Stomach smooth muscle (tissue), 2 donors: Measurements from ENCODE around the gene ULBP2.
"Not testable (repeated sequence)": the region's sequence is repeated elsewhere in the genome, so short reads cannot be mapped to it uniquely, and the experiment has no call there.

Experiments used
- H3K27ac ChIP-seq: one replicate; pipeline ENCODE4 v1.7.0; 2013; ENCODE audit warnings: mild to moderate bottlenecking, low read length, inconsistent platforms
- H3K27me3 ChIP-seq, 2 donors: one replicate each; pipeline ENCODE4 v1.7.0; 2013; ENCODE audit warnings: low read length in 2 of 2; ENCODE audit not compliant: insufficient read depth in 2 of 2, control insufficient read depth in 1 of 2
- H3K36me3 ChIP-seq, 2 donors: one replicate each; pipeline ENCODE4 v1.7.0; 2013; ENCODE audit warnings: low read length in 2 of 2; ENCODE audit not compliant: control insufficient read depth in 2 of 2, insufficient read depth in 2 of 2
- H3K4me1 ChIP-seq: one replicate; pipeline ENCODE4 v1.7.0; 2013; ENCODE audit warnings: low read length; ENCODE audit not compliant: control insufficient read depth, insufficient read depth
- H3K4me3 ChIP-seq, 2 donors: one replicate each; pipeline ENCODE4 v1.7.0; 2013; ENCODE audit warnings: low read length in 2 of 2
- H3K9ac ChIP-seq, 2 donors: one replicate each; pipeline ENCODE4 v1.7.0; 2013; ENCODE audit warnings: low read length in 2 of 2, mild to moderate bottlenecking in 1 of 2
- H3K9me3 ChIP-seq, 2 donors: one replicate each; pipeline ENCODE4 v1.7.0; 2013; ENCODE audit warnings: low read length in 2 of 2; ENCODE audit not compliant: control insufficient read depth in 2 of 2
- donor health status: healthy.
- donor health status: Pancreatic carcinoma.

ULBP2 gene

GRCh38 chr6:149951626-149952025, 9.8 kb downstream of the ULBP2 start:
- H3K9me3 ChIP-seq = no peaks in the 10 kb centered on the region
- H3K36me3 ChIP-seq = no peaks in the 10 kb centered on the region
- H3K4me1 ChIP-seq = peaks cover 2% of the 10 kb centered on the region
- H3K27me3 ChIP-seq = peaks cover 35 to 45% of the 10 kb centered on the region in 2 donors
- H3K9ac ChIP-seq = no peak overlapping the region
- H3K4me3 ChIP-seq = no peak overlapping the region
- H3K27ac ChIP-seq = no peak overlapping the region

GRCh38 chr6:149953390-149953789, 11.6 kb downstream of the ULBP2 start:
- not testable (repeated sequence) for H3K36me3 ChIP-seq, H3K4me3 ChIP-seq, H3K9ac ChIP-seq, H3K27ac ChIP-seq, H3K4me1 ChIP-seq, H3K9me3 ChIP-seq
- peaks cover 38 to 47% of the 10 kb centered on the region in 2 donors for H3K27me3 ChIP-seq

GRCh38 chr6:149953934-149954327, 12.1 kb downstream of the ULBP2 start:
- not testable (repeated sequence) for H3K27ac ChIP-seq, H3K9me3 ChIP-seq, H3K4me1 ChIP-seq, H3K9ac ChIP-seq, H3K36me3 ChIP-seq, H3K4me3 ChIP-seq
- peaks cover 38 to 47% of the 10 kb centered on the region in 2 donors for H3K27me3 ChIP-seq

- H3K27me3 ChIP-seq = peaks cover 38 to 52% of the 10 kb centered on the region in 2 donors
- not testable (repeated sequence) for H3K9me3 ChIP-seq, H3K36me3 ChIP-seq, H3K27ac ChIP-seq, H3K4me3 ChIP-seq, H3K4me1 ChIP-seq, H3K9ac ChIP-seq
These were observed 12.6 kb downstream of the ULBP2 start for GRCh38 chr6:149954328-149954983.

GRCh38 chr6:149954984-149955653, 13.3 kb downstream of the ULBP2 start:
- H3K36me3 ChIP-seq, H3K27ac ChIP-seq, H3K4me1 ChIP-seq, H3K9ac ChIP-seq, H3K9me3 ChIP-seq, H3K4me3 ChIP-seq: not testable (repeated sequence)
- H3K27me3 ChIP-seq = peaks cover 38 to 52% of the 10 kb centered on the region in 2 donors

- H3K27me3 ChIP-seq = peaks cover 36 to 51% of the 10 kb centered on the region in 2 donors
- not testable (repeated sequence) for H3K9ac ChIP-seq, H3K27ac ChIP-seq, H3K4me3 ChIP-seq, H3K9me3 ChIP-seq, H3K4me1 ChIP-seq, H3K36me3 ChIP-seq
These were observed 14.0 kb downstream of the ULBP2 start for GRCh38 chr6:149955654-149956317.

- not testable (repeated sequence) for H3K36me3 ChIP-seq, H3K9me3 ChIP-seq, H3K9ac ChIP-seq, H3K27ac ChIP-seq, H3K4me3 ChIP-seq, H3K4me1 ChIP-seq
- H3K27me3 ChIP-seq = peaks cover 35 to 36% of the 10 kb centered on the region in 2 donors
These were observed 16.3 kb downstream of the ULBP2 start for GRCh38 chr6:149958124-149958523.

- H3K27me3 ChIP-seq = peaks cover 43 to 50% of the 10 kb centered on the region in 2 donors
- H3K4me1 ChIP-seq = peaks cover 12% of the 10 kb centered on the region
- not testable (repeated sequence) for H3K9ac ChIP-seq
These were observed 18.0 kb downstream of the ULBP2 start for GRCh38 chr6:149959806-149960205.

GRCh38 chr6:149960488-149960887, 18.7 kb downstream of the ULBP2 start:
- H3K27ac ChIP-seq = no peak overlapping the region
- H3K9me3 ChIP-seq = no peaks in the 10 kb centered on the region
- no peaks in the 10 kb centered on the region for H3K36me3 ChIP-seq
- peaks cover 18% of the 10 kb centered on the region for H3K4me1 ChIP-seq
- peaks cover 49 to 52% of the 10 kb centered on the region in 2 donors for H3K27me3 ChIP-seq
- no peak overlapping the region for H3K4me3 ChIP-seq
- H3K9ac ChIP-seq = no peak overlapping the region

More at GRCh38 chr6:149959806-149960205, 18.0 kb downstream of the ULBP2 start:
- H3K4me3 ChIP-seq, H3K27ac ChIP-seq, H3K9me3 ChIP-seq, H3K36me3 ChIP-seq: not testable (repeated sequence)

GRCh38 chr6:149961728-149962425, 20.1 kb downstream of the ULBP2 start:
- Histone ChIP-seq H3K4me1 (peaks cover 18% of the 10 kb centered on the region), H3K4me3 (no peak overlapping the region), H3K9me3 (no peaks in the 10 kb centered on the region), H3K36me3 (no peaks in the 10 kb centered on the region), H3K27ac (no peak overlapping the region), H3K9ac (no peak overlapping the region), H3K27me3 (peaks cover 45 to 55% of the 10 kb centered on the region in 2 donors)
